H9 (cell line): ENCODE data around the gene SPHK2. TPM values are rescaled to one million over a fixed set of nuclear protein-coding genes. Genes with fewer than 3 reads are reported as not detected.

ENCODE experiments used
- DNase-seq: peaks from one replicate; pipeline ENCODE4 v3.0.0-alpha.2; 2017
- H2AFZ ChIP-seq: one replicate; pipeline ENCODE4 v1.6.1; 2013; ENCODE audit warnings: mild to moderate bottlenecking, low read length, control low read depth, moderate library complexity
- H2AK5ac ChIP-seq: 2 replicates; pipeline ENCODE4 v1.6.1; 2013; ENCODE audit warnings: low read length, control low read depth, mixed read lengths; ENCODE audit not compliant: insufficient read length
- H2BK120ac ChIP-seq: one replicate; pipeline ENCODE4 v1.6.1; 2013; ENCODE audit warnings: low read depth, mild to moderate bottlenecking, low read length, control low read depth, inconsistent platforms; ENCODE audit not compliant: poor library complexity, severe bottlenecking
- H2BK12ac ChIP-seq: 2 replicates; pipeline ENCODE4 v1.6.1; 2013; ENCODE audit warnings: low read length, control low read depth, mixed read lengths, low read depth; ENCODE audit not compliant: insufficient read length
- H2BK15ac ChIP-seq: 2 replicates; pipeline ENCODE4 v1.6.1; 2013; ENCODE audit warnings: low read depth, low read length, control low read depth
- H2BK20ac ChIP-seq: one replicate; pipeline ENCODE4 v1.6.1; 2013; ENCODE audit warnings: low read depth, mild to moderate bottlenecking, low read length, control low read depth, inconsistent platforms; ENCODE audit not compliant: poor library complexity, severe bottlenecking
- H2BK5ac ChIP-seq: 2 replicates; pipeline ENCODE4 v1.6.1; 2013; ENCODE audit warnings: low read length, control low read depth, mixed read lengths; ENCODE audit not compliant: insufficient read length
- H3K14ac ChIP-seq: 2 replicates; pipeline ENCODE4 v1.6.1; 2013; ENCODE audit warnings: low read length, control low read depth; ENCODE audit not compliant: insufficient read depth
- H3K18ac ChIP-seq: 2 replicates; pipeline ENCODE4 v1.6.1; 2013; ENCODE audit warnings: low read depth, mild to moderate bottlenecking, mixed read lengths, low read length, control low read depth; ENCODE audit not compliant: insufficient read length
- H3K23ac ChIP-seq: 2 replicates; pipeline ENCODE4 v1.6.1; 2013; ENCODE audit warnings: low read length, control low read depth, mixed read lengths, low read depth; ENCODE audit not compliant: insufficient read length
- H3K23me2 ChIP-seq: 2 replicates; pipeline ENCODE4 v1.6.1; 2013; ENCODE audit warnings: low read depth, mild to moderate bottlenecking, mixed read lengths, low read length, control low read depth; ENCODE audit not compliant: insufficient read length, poor library complexity, severe bottlenecking
- H3K27ac ChIP-seq: 2 replicates; pipeline ENCODE4 v1.5.1; 2013; ENCODE audit warnings: low read length, control low read depth, mixed read lengths, low read depth; ENCODE audit not compliant: insufficient read length
- H3K27me3 ChIP-seq: 2 replicates; pipeline ENCODE4 v1.6.1; 2013; ENCODE audit warnings: low read length, control low read depth, inconsistent platforms; ENCODE audit not compliant: insufficient read depth
- H3K4ac ChIP-seq: 2 replicates; pipeline ENCODE4 v1.6.1; 2013; ENCODE audit warnings: low read depth, mild to moderate bottlenecking, control low read depth, inconsistent platforms, low read length, moderate library complexity
- H3K4me1 ChIP-seq: 2 replicates; pipeline ENCODE4 v1.6.1; 2013; ENCODE audit warnings: low read length, control low read depth, inconsistent platforms; ENCODE audit not compliant: insufficient read depth
- H3K4me2 ChIP-seq: 2 replicates; pipeline ENCODE4 v1.6.1; 2013; ENCODE audit warnings: low read length, control low read depth, mixed read lengths; ENCODE audit not compliant: insufficient read length, insufficient read depth
- H3K56ac ChIP-seq: 2 replicates; pipeline ENCODE4 v1.6.1; 2013; ENCODE audit warnings: low read depth, mild to moderate bottlenecking, mixed read lengths, low read length, control low read depth; ENCODE audit not compliant: insufficient read length
- H3K79me1 ChIP-seq: 2 replicates; pipeline ENCODE4 v1.6.1; 2013; ENCODE audit warnings: low read depth, mild to moderate bottlenecking, moderate library complexity, low read length, control low read depth, inconsistent platforms; ENCODE audit not compliant: insufficient read depth, poor library complexity, severe bottlenecking
- H3K79me2 ChIP-seq: 2 replicates; pipeline ENCODE4 v1.6.1; 2013; ENCODE audit warnings: low read length, control low read depth, inconsistent platforms; ENCODE audit not compliant: insufficient read depth
- H3K9ac ChIP-seq: 2 replicates; pipeline ENCODE4 v1.6.1; 2013; ENCODE audit warnings: low read length, control low read depth, mixed read lengths; ENCODE audit not compliant: insufficient read length; ENCODE audit errors: extremely low read depth
- H3K9me3 ChIP-seq: one replicate; pipeline ENCODE4 v1.6.1; 2013; ENCODE audit warnings: low read depth, low read length, inconsistent platforms; ENCODE audit not compliant: control insufficient read depth
- H3T11ph ChIP-seq: one replicate; pipeline ENCODE4 v1.6.1; 2013; ENCODE audit warnings: mild to moderate bottlenecking, low read length, control low read depth, inconsistent platforms
- H4K20me1 ChIP-seq: one replicate; pipeline ENCODE4 v1.6.1; 2013; ENCODE audit not compliant: control insufficient read depth, insufficient read length, insufficient read depth
- H4K5ac ChIP-seq: 2 replicates; pipeline ENCODE4 v1.6.1; 2013; ENCODE audit warnings: low read depth, mild to moderate bottlenecking, mixed read lengths, low read length, control low read depth; ENCODE audit not compliant: insufficient read length
- H4K8ac ChIP-seq: replicated peaks from 2 replicates; pipeline ENCODE4 v1.6.1; 2013; ENCODE audit warnings: low read length, control low read depth, mixed read lengths, low read depth; ENCODE audit not compliant: insufficient read length
- H4K91ac ChIP-seq: 2 replicates; pipeline ENCODE4 v1.6.1; 2013; ENCODE audit warnings: low read depth, mild to moderate bottlenecking, moderate library complexity, mixed read lengths, low read length, control low read depth; ENCODE audit not compliant: insufficient read length
- H3K27ac Mint-ChIP-seq, 3 experiments: 2 replicates in 2 of 3; 3 replicates in 1 of 3; pipeline ENCODE4 v1.8.0; 2020 to 2021; ENCODE audit warnings: mixed read lengths in 3 of 3, mild to moderate bottlenecking in 1 of 3, moderate library complexity in 1 of 3
- H3K27me3 Mint-ChIP-seq: 2 replicates; pipeline ENCODE4 v1.8.0; 2021; ENCODE audit warnings: low read depth, mild to moderate bottlenecking, moderate library complexity, mixed read lengths
- H3K36me3 Mint-ChIP-seq, 3 experiments: 2 replicates in 2 of 3; 3 replicates in 1 of 3; pipeline ENCODE4 v1.8.0; 2020 to 2021; ENCODE audit warnings: low read depth in 3 of 3, mixed read lengths in 3 of 3; ENCODE audit not compliant: insufficient read depth in 1 of 3
- H3K4me1 Mint-ChIP-seq, 2 experiments: 2 replicates each; pipeline ENCODE4 v1.8.0; 2020; ENCODE audit warnings: mixed read lengths in 2 of 2
- H3K4me3 Mint-ChIP-seq, 2 experiments: 2 replicates in 1 of 2; 3 replicates in 1 of 2; pipeline ENCODE4 v1.8.0; 2020 to 2021; ENCODE audit warnings: mild to moderate bottlenecking in 2 of 2, mixed read lengths in 2 of 2, moderate library complexity in 1 of 2
- H3K9me3 Mint-ChIP-seq, 2 experiments: 2 replicates in 1 of 2; 3 replicates in 1 of 2; pipeline ENCODE4 v1.8.0; 2020; ENCODE audit warnings: mild to moderate bottlenecking in 2 of 2, mixed read lengths in 2 of 2, moderate library complexity in 1 of 2
- CTCF ChIP-seq: fragments of 200-600 bp; sonication (generic); conservative IDR thresholded peaks from 3 replicates; pipeline ENCODE4 v1.8.0; 2021; ENCODE audit warnings: antibody characterized with exemption, mild to moderate bottlenecking
- WGBS: extraction: QIAGEN DNeasy Blood & Tissue Kit; methylation state at CpG from one replicate; pipeline ENCODE4 v1.1.7; 2013; ENCODE audit warnings: missing lambda C conversion rate, low lambda C conversion rate, mixed read lengths; ENCODE audit not compliant: insufficient read length; ENCODE audit errors: extremely low coverage; 5-methylcytosine and 5-hydroxymethylcytosine counted together
- total RNA-seq: library from RNA; stranded (reverse); gene quantifications from 2 replicates; pipeline ENCODE4 v1.2.1, GENCODE V29; 2021

Gene SPHK2
- total RNA-seq, 1 experiment from 2014 or later = 57.2 TPM

GRCh38 chr19:48624067-48624594 is 4.8 kb downstream of the SPHK2 start:
- H4K8ac ChIP-seq = peak overlapping the region; percentile 24
- peaks cover 4% of the 10 kb centered on the region; the same call in 1 of the 2 replicates for H3K79me2 ChIP-seq
- H3K9me3 Mint-ChIP-seq = no peaks in the 10 kb centered on the region; a peak in 1 of 5 replicates
- H2BK20ac ChIP-seq = no peak overlapping the region
- H3K27me3 ChIP-seq = no peaks in the 10 kb centered on the region
- peaks cover 6 to 26% (median 24%) of the 10 kb centered on the region in 3 experiments for H3K36me3 Mint-ChIP-seq
- no peak overlapping the region for H4K91ac ChIP-seq
- no peaks in the 10 kb centered on the region for H3K79me1 ChIP-seq
- no peak for TF ChIP-seq CTCF
- no peak overlapping the region for H3K56ac ChIP-seq
- H2AFZ ChIP-seq = no peak overlapping the region
- H3K9me3 ChIP-seq = no peaks in the 10 kb centered on the region
- DNase-seq = peak; percentile 99
- no peak overlapping the region for H2BK15ac ChIP-seq
- peaks cover 31 to 33% of the 10 kb centered on the region in 2 experiments for H3K4me1 Mint-ChIP-seq
- WGBS = no CpG with 5 or more reads among the region's 40 CpGs
- H3T11ph ChIP-seq = no peak overlapping the region
- H2BK120ac ChIP-seq = no peak overlapping the region
- H3K4ac ChIP-seq = no peak overlapping the region
- H3K23me2 ChIP-seq = peaks cover 13% of the 10 kb centered on the region
- no peak overlapping the region for H3K23ac ChIP-seq
- peak overlapping the region; percentile 88 for H3K4me2 ChIP-seq
- H3K18ac ChIP-seq = peak overlapping the region; percentile 41
- H3K4me3 Mint-ChIP-seq = peak overlapping the region; percentile 86 to 88
- peak overlapping the region; percentile 97 to 98 (median 98) for H3K27ac Mint-ChIP-seq
- no peak overlapping the region for H2BK12ac ChIP-seq
- H2AK5ac ChIP-seq = no peak overlapping the region
- H3K4me1 ChIP-seq = peaks cover 3% of the 10 kb centered on the region; the same call in 1 of the 2 replicates
- H3K27ac ChIP-seq = peak overlapping the region; percentile 64
- H4K20me1 ChIP-seq = no peaks in the 10 kb centered on the region
- peak overlapping the region; percentile 51; the same call in 1 of the 2 replicates for H3K14ac ChIP-seq
- H3K9ac ChIP-seq = peak overlapping the region; percentile 81
- H2BK5ac ChIP-seq = no peak overlapping the region
- no peaks in the 10 kb centered on the region for H3K27me3 Mint-ChIP-seq
- peak overlapping the region; percentile 20 for H4K5ac ChIP-seq
